OCI-M2 (cell line): ENCODE data around the gene ACBD6.
"Not testable (repeated sequence)": the region's sequence is repeated elsewhere in the genome, so short reads cannot be mapped to it uniquely, and the experiment has no call there.

Experiments
- DNase-seq: peaks from one replicate; lab custom pipeline; 2025; ENCODE audit not compliant: unreplicated experiment; lab: John Stamatoyannopoulos, UW

ACBD6 gene

DNA sequence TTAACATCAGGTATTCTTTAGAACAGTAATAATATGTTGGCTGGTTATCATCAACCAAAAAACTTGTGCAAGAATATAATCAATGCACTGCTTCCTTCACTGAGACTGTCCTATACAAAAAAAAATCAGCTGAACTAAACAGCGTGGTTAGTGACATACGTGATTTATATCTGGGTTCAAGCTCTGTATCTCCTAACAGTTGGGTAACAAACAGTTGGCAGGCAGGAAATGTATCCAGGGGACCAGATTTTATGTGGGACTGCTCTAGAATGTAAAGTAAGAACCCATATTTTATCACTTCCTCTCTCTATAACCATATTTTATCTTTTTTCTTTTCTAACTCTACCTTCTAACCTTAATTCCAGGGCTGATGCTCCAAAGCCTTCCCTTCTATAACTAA is 8.0 kb downstream of the ACBD6 start:
- DNase-seq, result no peak

DNA sequence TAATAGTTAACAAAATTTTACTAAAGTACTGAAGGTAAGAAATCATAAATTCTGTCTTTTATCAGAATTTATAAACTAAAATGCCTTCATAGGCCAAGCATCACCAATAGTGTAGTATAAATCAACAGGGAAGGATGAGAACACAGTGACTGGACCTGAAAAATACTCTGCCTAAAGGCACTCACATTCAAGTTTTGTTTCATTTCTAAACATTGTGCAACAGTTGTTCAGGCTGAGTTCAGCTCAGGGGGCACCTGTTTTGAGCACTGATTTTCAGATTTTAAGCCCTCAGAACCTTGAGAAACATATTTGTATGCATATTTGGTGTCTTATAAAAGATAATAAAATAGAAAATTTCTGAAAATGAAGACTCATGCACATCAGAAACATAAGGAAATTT is 12.4 kb downstream of the ACBD6 start:
- no peak for DNase-seq

DNA sequence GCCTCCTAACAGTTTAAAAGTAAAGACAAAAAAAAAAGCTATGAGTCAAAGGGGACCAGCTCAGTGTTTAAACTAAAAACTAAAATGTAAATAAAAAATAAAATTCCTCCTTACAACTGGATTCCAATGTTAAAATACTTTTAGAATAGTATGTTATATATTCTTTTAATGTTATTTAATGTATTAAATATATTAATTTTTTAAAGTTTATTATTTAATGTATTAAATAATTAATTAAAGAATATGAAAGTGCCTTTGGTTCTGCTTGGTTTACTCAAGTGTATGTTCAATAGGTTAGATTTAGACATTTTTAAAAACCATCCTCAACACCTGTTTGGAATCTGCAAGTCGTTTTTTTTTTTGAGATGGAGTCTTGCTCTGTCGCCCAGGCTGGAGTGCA is 13.1 kb downstream of the ACBD6 start:
- DNase-seq, result no peak

DNA sequence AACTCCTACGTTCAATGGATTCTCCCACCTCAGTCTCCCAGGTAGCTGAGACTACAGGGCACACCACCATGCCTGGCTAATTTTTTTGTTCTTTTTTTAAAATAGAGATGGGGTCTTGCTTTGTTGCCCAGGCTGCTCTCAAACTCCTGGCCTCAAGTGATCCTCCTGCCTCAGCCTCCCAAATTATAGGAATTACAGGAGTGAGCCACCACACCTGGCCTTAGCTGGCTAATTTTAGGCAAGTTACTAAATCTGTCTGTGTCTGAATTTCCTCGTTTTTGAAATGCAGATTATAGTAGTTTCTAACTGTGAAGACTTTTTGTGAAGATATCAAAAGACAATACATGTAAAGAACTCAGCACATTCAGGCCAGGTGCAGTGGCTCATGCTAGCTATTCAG is 13.7 kb downstream of the ACBD6 start:
- no peak for DNase-seq

DNA sequence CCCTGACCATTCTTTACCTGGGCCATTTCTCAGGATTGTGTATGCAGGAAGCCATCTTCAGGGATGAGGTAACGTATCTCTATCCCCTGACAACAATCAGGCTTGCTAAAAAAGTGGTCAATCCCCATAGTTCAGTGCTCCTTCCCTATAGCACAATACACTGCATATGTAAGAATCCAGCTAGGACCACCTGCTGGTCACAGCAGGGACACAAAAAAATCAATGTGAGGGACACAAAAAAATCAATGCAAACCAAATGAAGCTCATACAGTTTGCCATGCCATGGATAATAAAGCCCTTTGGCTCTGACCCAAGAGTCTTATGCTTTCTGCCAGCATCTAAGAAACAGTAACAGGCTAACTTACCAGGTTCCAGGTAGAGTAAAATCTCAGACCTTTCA is 16.3 kb downstream of the ACBD6 start:
- no peak for DNase-seq

DNA sequence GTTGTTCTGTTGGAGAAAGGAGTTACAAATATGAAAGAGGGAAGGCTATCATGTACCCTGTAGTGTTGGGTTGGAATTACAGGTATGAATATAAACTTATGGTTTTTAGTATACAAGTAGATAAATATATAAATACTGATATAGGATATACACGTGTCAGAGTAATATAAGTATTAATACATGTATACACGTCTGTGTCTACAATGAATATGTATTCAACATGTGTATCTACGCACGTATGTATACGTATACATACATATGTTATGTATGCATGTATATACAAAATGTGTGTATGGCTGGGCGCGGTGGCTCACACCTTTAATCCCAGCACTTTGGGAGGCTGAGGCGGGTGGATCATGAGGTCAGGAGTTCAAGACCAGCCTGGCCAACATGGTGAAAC is 17.9 kb downstream of the ACBD6 start:
- DNase-seq, result no peak

DNA sequence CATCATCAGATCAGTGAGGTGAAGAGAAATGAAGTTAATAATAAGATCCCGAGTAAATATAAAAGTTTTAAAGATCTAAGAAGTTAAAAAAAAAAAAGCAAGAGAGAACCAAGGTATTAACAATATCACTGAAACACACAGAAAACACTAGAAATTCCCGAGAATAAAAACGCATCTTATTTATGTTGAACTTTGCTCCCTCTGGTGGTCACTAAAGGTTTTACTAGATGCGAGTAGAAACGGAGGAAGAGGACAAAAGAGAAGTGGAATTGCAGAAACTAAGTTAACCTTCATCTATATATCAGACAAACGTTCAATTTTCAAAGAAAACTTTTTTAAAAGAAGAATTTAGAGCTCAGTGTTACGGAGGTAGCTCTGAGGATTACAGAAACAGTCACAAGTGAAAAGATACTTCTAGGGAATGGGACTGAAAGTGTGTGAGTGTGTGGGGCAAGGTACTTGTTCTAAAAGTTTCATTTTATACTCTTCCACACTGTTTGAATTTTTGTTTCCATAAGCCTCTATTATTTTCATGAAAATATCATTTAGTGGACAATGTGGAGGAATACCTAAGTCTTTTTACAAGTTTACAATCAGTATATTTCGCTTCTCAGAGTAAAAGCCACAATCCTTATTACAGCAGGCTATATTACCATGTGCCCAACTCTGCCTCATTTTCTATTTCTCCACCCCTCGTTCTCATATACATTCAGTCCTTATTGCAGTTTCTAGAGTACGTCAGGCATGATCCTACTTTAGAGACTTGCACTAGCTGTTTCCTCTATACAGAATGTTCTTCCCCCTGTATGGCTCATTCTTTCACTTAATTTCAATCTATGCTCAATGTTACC is 19.7 kb downstream of the ACBD6 start:
- peak; percentile 14 for DNase-seq

DNA sequence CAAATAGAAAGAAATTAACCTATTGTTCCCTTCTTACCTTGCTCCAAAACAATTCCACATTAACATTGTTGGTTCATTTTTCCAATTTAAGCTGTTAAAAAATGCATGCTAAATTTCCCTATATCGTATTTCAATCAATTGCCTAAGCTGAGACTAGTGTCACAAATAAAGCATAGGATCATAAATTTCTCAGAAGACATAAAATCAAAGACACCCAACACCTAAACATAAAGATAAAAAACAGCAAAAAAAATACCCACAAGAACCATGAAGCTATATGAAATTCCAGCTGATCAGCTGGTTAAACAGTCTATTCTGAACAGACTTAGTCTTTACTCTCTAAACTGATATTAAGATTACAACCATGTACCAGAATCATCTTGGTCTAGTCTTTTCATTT is 32.3 kb downstream of the ACBD6 start:
- DNase-seq, result no peak

DNA sequence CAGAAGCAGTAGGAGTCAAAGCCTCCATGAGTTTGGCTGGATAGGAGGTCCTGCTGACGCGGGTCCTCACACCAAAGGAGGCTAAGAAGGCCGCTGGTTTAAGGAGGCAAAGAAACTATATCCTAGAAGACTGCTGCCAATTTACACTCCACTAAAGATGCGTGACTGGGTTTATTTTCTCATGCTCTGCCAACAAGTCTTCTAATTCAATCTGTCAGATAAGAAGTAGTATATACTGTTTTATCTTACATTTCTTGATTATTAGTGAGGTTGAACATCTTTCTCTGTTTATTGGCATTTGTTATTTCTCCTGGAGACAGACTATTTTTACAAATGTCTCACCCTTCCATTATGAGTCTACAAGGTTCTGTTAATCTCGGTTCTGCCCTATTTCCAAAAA is 34.1 kb downstream of the ACBD6 start:
- DNase-seq, result no peak

DNA sequence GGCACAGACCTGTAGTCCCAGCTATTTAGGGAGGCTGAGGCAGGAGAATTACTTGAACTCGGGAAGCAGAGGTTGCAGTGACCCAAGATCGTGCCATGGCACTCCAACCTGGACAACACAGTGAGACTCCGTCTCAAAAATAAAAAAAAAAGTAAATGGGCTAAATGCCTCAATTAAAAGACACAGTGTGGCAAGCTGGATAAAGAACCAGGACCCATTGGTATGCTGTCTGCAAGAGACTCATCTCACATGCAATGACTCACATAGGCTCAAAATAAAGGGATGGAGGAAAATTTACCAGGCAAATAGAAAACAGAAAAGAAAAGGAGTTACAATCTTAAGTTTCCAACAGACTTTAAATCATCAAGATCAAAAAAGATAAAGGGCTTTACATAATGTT is 40.3 kb downstream of the ACBD6 start:
- no peak for DNase-seq

DNA sequence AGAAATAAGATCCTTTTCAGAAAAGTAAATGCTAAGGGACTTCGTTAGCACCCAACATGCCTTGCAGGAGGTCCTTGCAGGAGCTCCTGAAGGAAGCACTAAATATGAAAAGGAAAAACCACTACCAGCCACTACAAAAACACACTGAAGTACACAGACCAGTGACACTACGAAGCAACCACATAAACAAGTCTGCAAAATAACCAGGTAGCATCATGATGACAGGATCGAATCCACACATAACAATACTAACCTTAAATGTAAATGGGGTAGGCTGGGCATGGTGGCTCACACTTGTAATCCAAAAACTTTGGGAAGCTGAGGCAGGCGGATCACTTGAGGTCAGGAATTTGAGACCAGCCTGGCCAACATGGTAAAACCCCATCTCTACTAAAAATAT is 40.7 kb downstream of the ACBD6 start:
- DNase-seq, result not testable (repeated sequence)

DNA sequence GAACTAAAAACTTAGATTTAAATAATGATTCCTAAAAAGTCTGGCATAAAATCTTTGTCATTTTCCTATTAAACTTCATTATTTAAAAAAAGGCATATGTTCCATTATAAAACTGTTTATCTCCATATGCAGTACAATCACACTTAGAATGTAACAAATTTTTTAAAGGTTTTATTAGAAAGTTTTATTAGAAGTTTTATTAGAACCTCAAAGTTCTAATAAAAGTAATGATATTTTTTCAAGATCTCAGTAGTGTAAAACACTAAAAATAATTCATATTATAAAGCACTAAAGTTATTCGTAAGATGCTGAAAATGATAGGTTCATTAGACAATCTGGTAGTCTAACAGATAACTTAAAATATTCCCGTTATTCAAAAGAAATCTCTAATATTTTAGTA is 43.6 kb downstream of the ACBD6 start:
- no peak for DNase-seq

DNA sequence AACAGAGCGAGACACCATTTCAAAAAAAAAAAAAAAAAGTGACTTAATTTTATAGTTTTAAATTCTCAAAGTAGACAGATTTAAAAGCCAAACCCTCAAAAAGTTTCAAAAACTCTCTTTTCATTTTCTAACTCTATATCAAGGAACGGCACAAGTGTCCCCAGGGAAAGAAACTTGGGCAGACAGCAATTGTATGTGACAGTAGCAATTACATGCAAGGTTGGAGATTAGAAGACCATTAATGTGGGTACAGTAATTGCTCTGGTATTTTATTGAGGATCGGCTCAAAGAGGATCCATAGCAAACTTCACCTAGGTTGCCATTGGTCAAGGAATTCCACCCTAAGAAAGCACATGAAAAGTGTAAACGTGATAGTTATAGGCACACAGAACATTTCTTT is 46.2 kb downstream of the ACBD6 start:
- DNase-seq, result no peak

DNA sequence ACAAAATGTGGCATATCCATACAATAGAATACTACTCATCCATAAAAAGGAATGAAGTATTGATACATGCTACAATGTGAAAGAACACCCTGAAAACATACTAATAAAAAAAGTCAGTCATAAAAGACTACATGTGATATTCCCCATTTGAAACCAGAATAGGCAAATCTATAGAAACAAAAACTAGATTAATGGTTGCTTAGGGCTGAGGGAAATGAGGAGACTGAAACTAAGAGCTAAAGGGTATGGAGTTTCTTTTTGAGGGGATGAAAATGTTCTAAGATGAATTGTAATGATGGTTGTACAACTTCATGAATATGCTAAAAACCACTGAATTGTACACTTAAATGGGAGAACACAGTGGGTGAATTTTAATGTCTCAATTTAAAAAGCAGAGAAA is 50.9 kb downstream of the ACBD6 start:
- no peak for DNase-seq

DNA sequence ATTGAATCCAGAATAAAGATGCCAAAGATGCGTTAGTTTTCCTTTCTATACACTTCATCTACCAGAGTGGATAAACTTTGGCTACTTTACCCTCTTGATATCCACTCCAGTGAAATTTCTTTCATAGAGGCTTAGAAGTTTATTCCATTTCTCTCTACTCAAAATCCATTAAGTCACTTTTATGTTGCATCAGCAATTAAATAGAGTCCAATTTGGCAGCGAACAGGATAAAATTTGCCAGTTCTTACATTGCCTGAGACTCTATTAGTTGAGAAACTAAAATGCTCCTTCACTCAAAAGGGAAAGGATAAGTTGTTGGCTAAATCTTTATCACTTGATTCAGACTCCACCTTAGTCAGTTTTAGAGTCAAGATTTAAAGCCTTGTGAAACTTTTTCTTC is 57.9 kb downstream of the ACBD6 start:
- DNase-seq, result no peak

DNA sequence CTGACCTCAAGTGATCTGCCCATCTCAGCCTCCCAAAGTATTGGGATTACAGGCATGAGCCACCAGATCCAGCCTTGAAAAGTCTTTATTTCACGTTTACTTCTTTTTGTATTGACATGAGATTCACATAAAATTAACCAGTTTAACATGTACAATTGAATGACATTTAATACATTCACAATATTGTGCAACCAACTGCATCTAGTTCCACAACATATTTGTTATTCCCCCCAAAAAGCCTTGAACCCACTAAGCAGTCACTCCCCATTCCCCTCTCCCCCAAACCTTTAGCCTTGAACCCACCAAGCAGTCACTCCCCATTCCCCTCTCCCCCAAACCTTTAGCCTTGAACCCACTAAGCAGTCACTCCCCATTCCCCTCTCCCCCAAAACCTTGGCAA is 62.0 kb downstream of the ACBD6 start:
- no peak for DNase-seq

DNA sequence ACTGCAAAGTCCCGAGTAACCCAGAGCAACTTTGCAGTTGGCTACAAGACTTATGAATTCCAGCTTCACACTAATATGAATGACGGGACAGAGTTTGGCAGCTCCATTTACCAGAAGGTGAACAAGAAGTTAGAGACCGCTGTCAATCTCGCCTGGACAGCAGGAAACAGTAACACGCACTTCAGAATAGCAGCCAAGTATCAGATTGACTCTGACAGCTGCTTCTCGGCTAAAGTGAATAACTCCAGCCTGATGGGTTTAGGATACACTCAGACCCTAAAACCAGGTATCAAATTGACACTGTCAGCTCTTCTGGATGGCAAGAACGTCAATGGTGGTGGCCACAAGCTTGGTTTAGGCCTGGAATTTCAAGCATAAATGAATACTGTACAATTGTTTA is 66.8 kb downstream of the ACBD6 start:
- DNase-seq, result no peak

DNA sequence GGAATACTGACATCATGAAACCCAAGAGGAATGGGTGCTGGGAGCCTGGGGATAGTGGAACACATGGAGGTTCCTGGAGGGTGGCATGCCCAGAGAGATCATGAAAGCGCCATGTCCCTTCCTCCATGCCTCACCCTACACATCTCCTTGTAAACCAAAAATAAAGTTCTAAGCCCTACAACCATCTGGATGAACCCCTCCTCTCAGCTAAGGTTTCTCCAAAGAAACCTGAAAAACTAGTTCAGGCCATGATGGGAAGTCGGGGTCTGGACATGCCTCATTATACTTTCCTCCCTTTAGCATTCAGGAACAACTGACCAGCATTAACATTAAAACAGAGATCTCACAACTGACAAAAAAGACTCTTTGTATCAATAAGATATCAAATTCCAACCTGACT is 68.5 kb downstream of the ACBD6 start:
- DNase-seq, result no peak

DNA sequence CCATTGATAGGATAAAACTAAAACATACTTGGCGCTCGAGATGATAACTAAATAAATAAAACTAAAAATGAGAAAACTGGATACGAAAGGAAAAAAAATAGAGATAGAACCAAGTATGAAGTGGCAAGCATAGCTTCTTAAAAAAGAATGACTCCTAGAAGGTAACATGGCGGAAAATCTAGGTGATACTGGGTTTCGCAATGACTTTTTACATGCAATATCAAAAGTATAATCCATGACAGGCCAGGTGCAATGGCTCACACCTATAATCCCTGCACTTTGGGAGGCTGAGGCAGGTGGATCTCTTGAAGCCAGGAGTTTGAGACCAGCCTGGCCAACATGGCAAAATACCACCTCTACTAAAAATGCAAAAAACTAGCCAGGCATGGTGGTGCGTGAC is 70.7 kb downstream of the ACBD6 start:
- no peak for DNase-seq

DNA sequence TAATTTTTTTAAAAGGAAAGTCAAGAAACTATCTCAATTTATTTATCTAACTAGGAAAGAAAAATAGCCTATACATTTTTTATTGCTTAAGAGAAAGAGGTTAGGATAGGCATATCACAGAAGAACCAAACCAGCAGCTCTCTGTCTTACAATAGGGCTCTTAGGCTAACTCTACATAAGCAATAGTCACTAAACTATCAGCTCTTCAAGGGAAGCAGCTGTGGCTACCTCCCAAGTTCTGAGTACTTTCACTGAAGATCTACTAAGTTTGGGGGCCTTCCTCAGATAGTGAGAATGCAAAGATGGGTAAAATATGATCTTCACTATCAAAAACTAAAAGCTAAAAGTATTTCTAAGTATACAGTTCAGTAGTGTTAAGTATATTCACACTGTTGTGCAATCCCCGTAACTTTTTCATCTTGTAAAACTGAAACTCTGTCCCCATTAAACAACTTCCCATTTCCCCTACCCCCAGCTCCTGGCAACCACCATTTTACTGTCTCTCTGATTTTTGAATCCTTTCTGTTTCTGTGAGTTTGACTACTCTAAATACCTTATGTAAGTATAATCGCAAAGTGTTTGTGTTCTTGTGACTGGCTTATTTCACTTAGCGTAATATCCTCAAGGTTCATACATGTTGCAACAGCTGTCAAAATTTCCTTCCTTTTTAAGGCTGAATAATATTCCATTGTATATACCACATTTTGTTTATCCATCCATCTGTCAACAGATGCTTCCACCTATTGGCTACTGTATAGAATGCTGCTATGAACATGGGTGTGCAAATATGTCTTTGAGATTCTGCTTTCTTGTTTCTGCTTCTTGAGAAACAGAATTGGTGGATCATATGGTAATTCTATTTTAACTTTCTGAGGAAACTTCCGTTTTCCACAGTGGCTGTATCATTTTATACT is 73.3 kb downstream of the ACBD6 start:
- no peak for DNase-seq

DNA sequence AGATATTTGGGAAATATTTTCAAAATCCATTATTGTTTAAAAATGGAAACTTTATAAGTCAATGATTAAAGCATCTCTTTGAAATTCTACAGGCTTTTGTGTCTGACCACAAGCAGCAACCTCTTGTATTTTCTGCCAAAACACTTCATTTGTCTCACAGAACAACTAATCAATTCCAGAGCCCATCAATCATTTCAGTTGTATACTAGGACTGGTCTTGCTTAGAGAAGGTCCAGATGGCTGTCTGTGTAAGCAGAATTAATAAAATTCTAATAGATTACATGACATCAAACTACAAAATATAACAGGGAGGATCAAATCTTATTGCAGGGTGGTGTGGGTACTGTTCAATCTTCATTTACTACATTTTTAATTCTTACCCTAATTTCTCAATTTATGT is 76.4 kb downstream of the ACBD6 start:
- no peak for DNase-seq

DNA sequence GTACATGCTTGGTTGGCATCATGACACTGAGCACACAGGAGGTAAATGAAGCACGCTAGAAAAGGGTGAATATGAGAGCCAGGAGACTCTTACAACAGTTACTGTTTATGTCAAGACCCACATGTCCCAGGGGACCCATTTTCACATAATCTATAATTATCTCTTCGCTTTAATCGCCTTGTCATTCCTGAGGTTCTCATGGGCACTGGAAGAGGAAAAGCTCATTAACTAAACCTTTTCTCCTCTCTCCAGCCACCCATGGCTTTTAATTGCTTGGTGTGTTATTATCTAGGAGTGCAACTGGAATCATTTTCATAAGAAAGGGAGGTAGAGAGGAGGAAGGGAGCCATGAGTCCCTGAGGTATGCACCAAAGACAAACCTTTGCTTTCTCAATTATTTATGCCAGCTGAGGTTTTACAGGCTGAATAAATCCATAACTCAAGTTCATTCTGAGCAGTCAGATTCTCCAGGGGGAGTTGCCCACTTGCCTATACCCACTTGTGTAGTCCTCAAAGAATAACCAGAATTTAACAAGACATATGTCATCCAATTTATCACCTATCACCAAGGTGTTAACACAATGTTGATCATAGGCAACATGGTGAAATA is 77.4 kb downstream of the ACBD6 start:
- DNase-seq, result no peak
